H9 (cell line): ENCODE data around the gene UROS. TPM values are rescaled to one million over a fixed set of nuclear protein-coding genes. Genes with fewer than 3 reads are reported as not detected.

ENCODE experiments used
- DNase-seq: peaks from one replicate; pipeline ENCODE4 v3.0.0-alpha.2; 2017
- H2AFZ ChIP-seq: one replicate; pipeline ENCODE4 v1.6.1; 2013; ENCODE audit warnings: mild to moderate bottlenecking, low read length, control low read depth, moderate library complexity
- H2AK5ac ChIP-seq: 2 replicates; pipeline ENCODE4 v1.6.1; 2013; ENCODE audit warnings: low read length, control low read depth, mixed read lengths; ENCODE audit not compliant: insufficient read length
- H2BK120ac ChIP-seq: one replicate; pipeline ENCODE4 v1.6.1; 2013; ENCODE audit warnings: low read depth, mild to moderate bottlenecking, low read length, control low read depth, inconsistent platforms; ENCODE audit not compliant: poor library complexity, severe bottlenecking
- H2BK12ac ChIP-seq: 2 replicates; pipeline ENCODE4 v1.6.1; 2013; ENCODE audit warnings: low read length, control low read depth, mixed read lengths, low read depth; ENCODE audit not compliant: insufficient read length
- H2BK15ac ChIP-seq: 2 replicates; pipeline ENCODE4 v1.6.1; 2013; ENCODE audit warnings: low read depth, low read length, control low read depth
- H2BK20ac ChIP-seq: one replicate; pipeline ENCODE4 v1.6.1; 2013; ENCODE audit warnings: low read depth, mild to moderate bottlenecking, low read length, control low read depth, inconsistent platforms; ENCODE audit not compliant: poor library complexity, severe bottlenecking
- H2BK5ac ChIP-seq: 2 replicates; pipeline ENCODE4 v1.6.1; 2013; ENCODE audit warnings: low read length, control low read depth, mixed read lengths; ENCODE audit not compliant: insufficient read length
- H3K14ac ChIP-seq: 2 replicates; pipeline ENCODE4 v1.6.1; 2013; ENCODE audit warnings: low read length, control low read depth; ENCODE audit not compliant: insufficient read depth
- H3K18ac ChIP-seq: 2 replicates; pipeline ENCODE4 v1.6.1; 2013; ENCODE audit warnings: low read depth, mild to moderate bottlenecking, mixed read lengths, low read length, control low read depth; ENCODE audit not compliant: insufficient read length
- H3K23ac ChIP-seq: 2 replicates; pipeline ENCODE4 v1.6.1; 2013; ENCODE audit warnings: low read length, control low read depth, mixed read lengths, low read depth; ENCODE audit not compliant: insufficient read length
- H3K23me2 ChIP-seq: 2 replicates; pipeline ENCODE4 v1.6.1; 2013; ENCODE audit warnings: low read depth, mild to moderate bottlenecking, mixed read lengths, low read length, control low read depth; ENCODE audit not compliant: insufficient read length, poor library complexity, severe bottlenecking
- H3K27ac ChIP-seq: 2 replicates; pipeline ENCODE4 v1.5.1; 2013; ENCODE audit warnings: low read length, control low read depth, mixed read lengths, low read depth; ENCODE audit not compliant: insufficient read length
- H3K27me3 ChIP-seq: 2 replicates; pipeline ENCODE4 v1.6.1; 2013; ENCODE audit warnings: low read length, control low read depth, inconsistent platforms; ENCODE audit not compliant: insufficient read depth
- H3K4ac ChIP-seq: 2 replicates; pipeline ENCODE4 v1.6.1; 2013; ENCODE audit warnings: low read depth, mild to moderate bottlenecking, control low read depth, inconsistent platforms, low read length, moderate library complexity
- H3K4me1 ChIP-seq: 2 replicates; pipeline ENCODE4 v1.6.1; 2013; ENCODE audit warnings: low read length, control low read depth, inconsistent platforms; ENCODE audit not compliant: insufficient read depth
- H3K4me2 ChIP-seq: 2 replicates; pipeline ENCODE4 v1.6.1; 2013; ENCODE audit warnings: low read length, control low read depth, mixed read lengths; ENCODE audit not compliant: insufficient read length, insufficient read depth
- H3K56ac ChIP-seq: 2 replicates; pipeline ENCODE4 v1.6.1; 2013; ENCODE audit warnings: low read depth, mild to moderate bottlenecking, mixed read lengths, low read length, control low read depth; ENCODE audit not compliant: insufficient read length
- H3K79me1 ChIP-seq: 2 replicates; pipeline ENCODE4 v1.6.1; 2013; ENCODE audit warnings: low read depth, mild to moderate bottlenecking, moderate library complexity, low read length, control low read depth, inconsistent platforms; ENCODE audit not compliant: insufficient read depth, poor library complexity, severe bottlenecking
- H3K79me2 ChIP-seq: 2 replicates; pipeline ENCODE4 v1.6.1; 2013; ENCODE audit warnings: low read length, control low read depth, inconsistent platforms; ENCODE audit not compliant: insufficient read depth
- H3K9ac ChIP-seq: 2 replicates; pipeline ENCODE4 v1.6.1; 2013; ENCODE audit warnings: low read length, control low read depth, mixed read lengths; ENCODE audit not compliant: insufficient read length; ENCODE audit errors: extremely low read depth
- H3K9me3 ChIP-seq: one replicate; pipeline ENCODE4 v1.6.1; 2013; ENCODE audit warnings: low read depth, low read length, inconsistent platforms; ENCODE audit not compliant: control insufficient read depth
- H3T11ph ChIP-seq: one replicate; pipeline ENCODE4 v1.6.1; 2013; ENCODE audit warnings: mild to moderate bottlenecking, low read length, control low read depth, inconsistent platforms
- H4K20me1 ChIP-seq: one replicate; pipeline ENCODE4 v1.6.1; 2013; ENCODE audit not compliant: control insufficient read depth, insufficient read length, insufficient read depth
- H4K5ac ChIP-seq: 2 replicates; pipeline ENCODE4 v1.6.1; 2013; ENCODE audit warnings: low read depth, mild to moderate bottlenecking, mixed read lengths, low read length, control low read depth; ENCODE audit not compliant: insufficient read length
- H4K8ac ChIP-seq: replicated peaks from 2 replicates; pipeline ENCODE4 v1.6.1; 2013; ENCODE audit warnings: low read length, control low read depth, mixed read lengths, low read depth; ENCODE audit not compliant: insufficient read length
- H4K91ac ChIP-seq: 2 replicates; pipeline ENCODE4 v1.6.1; 2013; ENCODE audit warnings: low read depth, mild to moderate bottlenecking, moderate library complexity, mixed read lengths, low read length, control low read depth; ENCODE audit not compliant: insufficient read length
- H3K27ac Mint-ChIP-seq, 3 experiments: 2 replicates in 2 of 3; 3 replicates in 1 of 3; pipeline ENCODE4 v1.8.0; 2020 to 2021; ENCODE audit warnings: mixed read lengths in 3 of 3, mild to moderate bottlenecking in 1 of 3, moderate library complexity in 1 of 3
- H3K27me3 Mint-ChIP-seq: 2 replicates; pipeline ENCODE4 v1.8.0; 2021; ENCODE audit warnings: low read depth, mild to moderate bottlenecking, moderate library complexity, mixed read lengths
- H3K36me3 Mint-ChIP-seq, 3 experiments: 2 replicates in 2 of 3; 3 replicates in 1 of 3; pipeline ENCODE4 v1.8.0; 2020 to 2021; ENCODE audit warnings: low read depth in 3 of 3, mixed read lengths in 3 of 3; ENCODE audit not compliant: insufficient read depth in 1 of 3
- H3K4me1 Mint-ChIP-seq, 2 experiments: 2 replicates each; pipeline ENCODE4 v1.8.0; 2020; ENCODE audit warnings: mixed read lengths in 2 of 2
- H3K4me3 Mint-ChIP-seq, 2 experiments: 2 replicates in 1 of 2; 3 replicates in 1 of 2; pipeline ENCODE4 v1.8.0; 2020 to 2021; ENCODE audit warnings: mild to moderate bottlenecking in 2 of 2, mixed read lengths in 2 of 2, moderate library complexity in 1 of 2
- H3K9me3 Mint-ChIP-seq, 2 experiments: 2 replicates in 1 of 2; 3 replicates in 1 of 2; pipeline ENCODE4 v1.8.0; 2020; ENCODE audit warnings: mild to moderate bottlenecking in 2 of 2, mixed read lengths in 2 of 2, moderate library complexity in 1 of 2
- CTCF ChIP-seq: fragments of 200-600 bp; sonication (generic); conservative IDR thresholded peaks from 3 replicates; pipeline ENCODE4 v1.8.0; 2021; ENCODE audit warnings: antibody characterized with exemption, mild to moderate bottlenecking
- WGBS: extraction: QIAGEN DNeasy Blood & Tissue Kit; methylation state at CpG from one replicate; pipeline ENCODE4 v1.1.7; 2013; ENCODE audit warnings: missing lambda C conversion rate, low lambda C conversion rate, mixed read lengths; ENCODE audit not compliant: insufficient read length; ENCODE audit errors: extremely low coverage; 5-methylcytosine and 5-hydroxymethylcytosine counted together
- total RNA-seq: library from RNA; stranded (reverse); gene quantifications from 2 replicates; pipeline ENCODE4 v1.2.1, GENCODE V29; 2021

The UROS gene
- total RNA-seq, 1 experiment from 2014 or later = 42.3 TPM

- no peaks in the 10 kb centered on the region for H3K27me3 Mint-ChIP-seq
- Histone ChIP-seq H2AK5ac (no peak overlapping the region), H2BK20ac (no peak overlapping the region), H3K9ac (no peak overlapping the region), H3K4me1 (no peaks in the 10 kb centered on the region), H4K91ac (no peak overlapping the region), H2BK5ac (no peak overlapping the region), H3K4ac (no peak overlapping the region), H3K4me2 (no peak overlapping the region), H3K14ac (no peak overlapping the region), H3K23ac (no peak overlapping the region), H4K20me1 (no peaks in the 10 kb centered on the region), H3K79me1 (no peaks in the 10 kb centered on the region), H3K23me2 (no peaks in the 10 kb centered on the region), H4K5ac (no peak overlapping the region), H3K79me2 (no peaks in the 10 kb centered on the region), H3K56ac (no peak overlapping the region), H4K8ac (no peak overlapping the region), H2BK15ac (no peak overlapping the region), H3T11ph (no peak overlapping the region), H3K18ac (no peak overlapping the region), H2BK120ac (no peak overlapping the region), H3K27me3 (no peaks in the 10 kb centered on the region), H3K27ac (no peak overlapping the region), H2AFZ (no peak overlapping the region), H2BK12ac (no peak overlapping the region), H3K9me3 (no peaks in the 10 kb centered on the region)
- TF ChIP-seq CTCF = no peak
- H3K9me3 Mint-ChIP-seq = no peaks in the 10 kb centered on the region
- H3K4me3 Mint-ChIP-seq = no peak overlapping the region
- DNase-seq = no peak
- H3K27ac Mint-ChIP-seq = no peak overlapping the region
- no CpG with 5 or more reads among the region's 7 CpGs for WGBS
- H3K36me3 Mint-ChIP-seq = peaks cover 7 to 36% (median 25%) of the 10 kb centered on the region in 3 experiments; a peak in 6 of 7 replicates
- no peaks in the 10 kb centered on the region for H3K4me1 Mint-ChIP-seq
Measured at GRCh38 chr10:125852487-125852886, 29.4 kb upstream of the UROS start.
